ENCODE data around the gene CLEC16A. TPM values are rescaled to one million over a fixed set of nuclear protein-coding genes. Genes with fewer than 3 reads are reported as not detected.

CLEC16A gene
- total RNA-seq, 1 donor from 2014 or later, result 15.8 TPM

GRCh38 chr16:11140466-11140865, 196.1 kb downstream of the CLEC16A start:
- FAIRE-seq, result no peak
- Histone ChIP-seq H3K4me3 (ENCODE audit: low read depth, low read length) (no peak overlapping the region), H3K36me3 (ENCODE audit: control insufficient read depth, insufficient read depth, low read length) (no peaks in the 10 kb centered on the region), H3K27me3 (ENCODE audit: control insufficient read depth, insufficient read depth, low read length) (no peaks in the 10 kb centered on the region)
- no peak for TF ChIP-seq CTCF (IDR thresholded peaks at IDR 0.05; ENCODE audit: insufficient read depth, low read length, severe bottlenecking)
- no peak for DNase-seq (ENCODE audit: low read depth)

- FAIRE-seq, result no peak
- no peak for TF ChIP-seq CTCF (IDR thresholded peaks at IDR 0.05; ENCODE audit: insufficient read depth, low read length, severe bottlenecking)
- H3K36me3 ChIP-seq (ENCODE audit: control insufficient read depth, insufficient read depth, low read length), result no peaks in the 10 kb centered on the region
- no peak for DNase-seq (ENCODE audit: low read depth)
- H3K27me3 ChIP-seq (ENCODE audit: control insufficient read depth, insufficient read depth, low read length), result no peaks in the 10 kb centered on the region
- no peak overlapping the region for H3K4me3 ChIP-seq (ENCODE audit: low read depth, low read length)
These were observed 196.5 kb downstream of the CLEC16A start for GRCh38 chr16:11140867-11141266.

GRCh38 chr16:11141409-11142260, 197.3 kb downstream of the CLEC16A start:
- TF ChIP-seq CTCF (IDR thresholded peaks at IDR 0.05; ENCODE audit: insufficient read depth, low read length, severe bottlenecking), result no peak

DNA sequence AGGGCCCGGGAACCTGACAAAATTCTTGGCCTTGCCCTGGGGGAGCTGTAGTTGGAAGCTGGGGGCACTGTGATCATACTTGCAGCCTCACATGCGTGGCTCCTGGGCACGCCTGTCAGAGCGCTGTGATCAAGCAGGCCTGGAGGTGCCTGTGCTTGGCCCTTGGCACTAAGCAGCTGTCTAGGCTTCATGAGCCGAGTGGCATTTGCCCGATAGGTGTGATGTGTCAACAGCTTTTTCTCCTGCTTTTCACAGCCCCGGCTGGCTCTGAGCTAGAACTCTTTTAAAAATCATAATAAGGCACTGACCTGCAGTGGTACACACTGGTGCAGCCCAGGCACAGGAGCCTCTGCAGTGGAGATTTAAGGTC, 197.9 kb downstream of the CLEC16A start:
- no peak for TF ChIP-seq CTCF (IDR thresholded peaks at IDR 0.05; ENCODE audit: insufficient read depth, low read length, severe bottlenecking)
- FAIRE-seq (no peak), DNase-seq (ENCODE audit: low read depth) (no peak)
- Histone ChIP-seq H3K27me3 (ENCODE audit: control insufficient read depth, insufficient read depth, low read length) (no peaks in the 10 kb centered on the region), H3K36me3 (ENCODE audit: control insufficient read depth, insufficient read depth, low read length) (no peaks in the 10 kb centered on the region), H3K4me3 (ENCODE audit: low read depth, low read length) (no peak overlapping the region)

More at GRCh38 chr16:11141409-11142260, 197.3 kb downstream of the CLEC16A start:
- Histone ChIP-seq H3K4me3 (ENCODE audit: low read depth, low read length) (no peak overlapping the region), H3K27me3 (ENCODE audit: control insufficient read depth, insufficient read depth, low read length) (no peaks in the 10 kb centered on the region), H3K36me3 (ENCODE audit: control insufficient read depth, insufficient read depth, low read length) (no peaks in the 10 kb centered on the region)
- no peak for FAIRE-seq
- DNase-seq (ENCODE audit: low read depth), result no peak

DNA sequence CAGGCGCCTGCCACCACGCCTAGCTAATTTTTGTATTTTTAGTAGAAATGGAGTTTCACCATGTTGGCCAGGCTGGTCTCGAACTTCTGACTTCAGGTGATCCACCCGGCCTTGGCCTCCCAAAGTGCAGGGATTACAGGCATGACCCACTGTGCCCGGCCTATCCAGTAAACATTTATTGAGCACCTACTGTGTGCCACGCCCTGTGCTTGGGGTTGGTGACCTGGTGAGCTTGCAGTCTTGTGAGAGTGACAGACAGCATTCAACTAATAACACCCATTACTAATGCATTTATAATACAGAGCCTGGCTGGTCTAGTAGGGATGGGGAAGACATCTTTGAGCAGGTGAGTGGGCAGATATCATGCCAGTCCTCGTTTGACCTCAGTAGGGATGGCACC, 198.6 kb downstream of the CLEC16A start:
- Histone ChIP-seq H3K4me3 (ENCODE audit: low read depth, low read length) (no peak overlapping the region), H3K27me3 (ENCODE audit: control insufficient read depth, insufficient read depth, low read length) (no peaks in the 10 kb centered on the region), H3K36me3 (ENCODE audit: control insufficient read depth, insufficient read depth, low read length) (no peaks in the 10 kb centered on the region)
- DNase-seq (ENCODE audit: low read depth), result no peak
- FAIRE-seq, result no peak
- TF ChIP-seq CTCF (IDR thresholded peaks at IDR 0.05; ENCODE audit: insufficient read depth, low read length, severe bottlenecking), result no peak

Measured in bronchial epithelial cell (primary cell).